PC-3 (cell line): ENCODE data around the gene FEV.

Source experiments
- CTCF ChIP-seq: fragments of 300-600 bp; sonication (generic); conservative IDR thresholded peaks from 2 replicates; pipeline ENCODE4 v1.5.1; 2017; ENCODE audit warnings: antibody characterized with exemption, low read depth, mild to moderate bottlenecking, low read length
- EZH2 ChIP-seq: fragments of 300-600 bp; sonication (generic); IDR thresholded peaks from one replicate; pipeline ENCODE4 v1.6.1; 2017; ENCODE audit warnings: antibody characterized with exemption, mild to moderate bottlenecking, low read length; ENCODE audit not compliant: unreplicated experiment
- EZH2phosphoT487 ChIP-seq: fragments of 300-600 bp; sonication (generic); IDR thresholded peaks from 2 replicates; pipeline ENCODE4 v1.6.1; 2018; ENCODE audit warnings: mild to moderate bottlenecking, antibody characterized with exemption, low read length, borderline replicate concordance

DNA sequence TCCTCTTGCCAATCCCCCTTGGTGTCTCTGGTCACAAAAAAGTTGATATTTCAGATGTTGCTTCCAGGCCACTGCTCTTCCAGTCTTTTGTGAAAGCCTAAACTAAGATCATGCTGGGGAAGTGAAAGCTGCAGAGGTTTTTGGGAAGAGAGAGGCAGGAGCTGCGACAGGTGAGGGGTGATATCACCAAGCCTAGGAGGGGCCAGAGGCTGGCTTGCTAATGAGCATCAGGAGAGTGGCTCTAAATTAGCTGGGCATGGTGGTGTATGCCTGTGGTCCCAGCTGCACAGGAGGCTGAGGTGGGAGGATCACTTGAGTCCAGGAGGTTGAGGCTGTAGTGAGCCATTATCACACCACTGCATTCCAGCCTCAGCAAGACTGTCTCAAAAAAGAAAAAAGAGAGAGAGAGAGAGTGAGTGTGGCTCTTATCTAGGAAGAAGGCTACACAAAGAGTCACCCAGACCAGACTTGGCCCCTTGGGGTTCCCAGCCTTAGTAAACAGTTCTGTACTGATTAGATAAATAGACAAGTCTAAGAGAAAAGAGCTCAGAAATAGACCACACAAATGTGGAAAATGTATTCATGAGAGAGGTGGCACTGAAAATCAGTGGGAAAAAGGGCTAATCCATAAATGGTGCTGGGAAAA, 40.1 kb downstream of the FEV start:
- no peak for TF ChIP-seq CTCF
- TF ChIP-seq EZH2: no peak
- TF ChIP-seq EZH2phosphoT487: no peak
